K562 (cell line): ENCODE measurements around the gene NR0B2. TPM values are rescaled to one million over a fixed set of nuclear protein-coding genes. Genes with fewer than 3 reads are reported as not detected.

Experiments used
- ARHGAP35 ChIP-seq: fragments of 450-650 bp; IDR thresholded peaks from 2 replicates; pipeline ENCODE4 v1.6.1; 2018; ENCODE audit not compliant: partially characterized antibody
- ATF4 ChIP-seq: fragments of 450-650 bp; formaldehyde crosslinking; IDR thresholded peaks from 2 replicates; pipeline ENCODE4 v1.4.0; 2022; ENCODE audit warnings: mild to moderate bottlenecking, moderate library complexity
- BCOR ChIP-seq: fragments of 450-650 bp; IDR thresholded peaks from 2 replicates; pipeline ENCODE4 v1.6.1; 2016
- BHLHE40 ChIP-seq: IDR thresholded peaks from 2 replicates; pipeline ENCODE4 v1.6.1; 2011; ENCODE audit warnings: low read length, improper control_type of control experiment
- CEBPZ ChIP-seq: fragments of 150-350 bp; IDR thresholded peaks from 2 replicates; pipeline ENCODE4 v1.6.1; 2014; ENCODE audit warnings: low read depth, mild to moderate bottlenecking, low read length, borderline replicate concordance
- CREBBP ChIP-seq: IDR thresholded peaks from one replicate; pipeline ENCODE4 v1.6.1; 2012; ENCODE audit warnings: low read depth, mild to moderate bottlenecking, control low read depth, inconsistent platforms, low read length
- ETV5 ChIP-seq: sonication (generic); formaldehyde crosslinking; IDR thresholded peaks from 2 replicates; pipeline ENCODE4 v1.4.0; 2020; ENCODE audit warnings: low read depth, mild to moderate bottlenecking, missing genetic modification reagents
- KLF1 ChIP-seq: fragments of 450-650 bp; IDR thresholded peaks from 2 replicates; pipeline ENCODE4 v1.6.1; 2016; ENCODE audit warnings: missing genetic modification characterization, missing compliant biosample characterization
- LCOR ChIP-seq: sonication (generic); formaldehyde crosslinking; IDR thresholded peaks from 2 replicates; pipeline ENCODE4 v1.8.0; 2022; ENCODE audit warnings: mild to moderate bottlenecking, missing genetic modification reagents
- PYGO2 ChIP-seq: fragments of 450-650 bp; IDR thresholded peaks from 2 replicates; pipeline ENCODE4 v1.6.1; 2016; ENCODE audit warnings: mild to moderate bottlenecking, missing genetic modification characterization, moderate library complexity, missing compliant biosample characterization
- SP2 ChIP-seq: IDR thresholded peaks from 2 replicates; pipeline ENCODE4 v1.6.1; 2011; ENCODE audit warnings: mild to moderate bottlenecking, low read depth, low read length, moderate library complexity; ENCODE audit not compliant: poor library complexity, severe bottlenecking; ENCODE audit errors: extremely low read depth
- ZBTB17 ChIP-seq: fragments of 450-650 bp; formaldehyde crosslinking; IDR thresholded peaks from 2 replicates; pipeline ENCODE4 v1.4.0; 2020; ENCODE audit warnings: mild to moderate bottlenecking
- ZFP30 ChIP-seq: fragments of 250-450 bp; sonication (Bioruptor Pico); IDR thresholded peaks from 2 replicates; pipeline ENCODE4 v1.8.0; 2022; ENCODE audit warnings: moderate library complexity, mild to moderate bottlenecking, inconsistent platforms, borderline replicate concordance
- ZNF316 ChIP-seq: fragments of 450-650 bp; IDR thresholded peaks from 2 replicates; pipeline ENCODE4 v1.6.1; 2016
- ZNF318 ChIP-seq, 2 experiments: fragments of 450-650 bp; IDR thresholded peaks; 2 replicates each; pipeline ENCODE4 v1.6.1; 2016; ENCODE audit warnings: mild to moderate bottlenecking in 2 of 2, borderline replicate concordance in 1 of 2, low read depth in 1 of 2, moderate library complexity in 1 of 2
- polyA plus RNA-seq, 8 experiments: library from polyadenylated mRNA; depleted of rRNA in 4 of 8; stranded (reverse) in 5 of 8; unstranded in 3 of 8; fragments of >200 nt; fragmentation: Nextera tagmentation in 2 of 8; fragmentation: Illumina TruSeq in 1 of 8; extraction: Ambion mirVana in 2 of 8; extraction: Trizol in 1 of 8; gene quantifications; 2 replicates each; pipeline versions ENCODE4 v1.2.1 to v1.2.3, GENCODE V29; 2011 to 2014; ENCODE audit warnings: inconsistent platforms in 1 of 8, missing spikeins in 1 of 8
- total RNA-seq, 7 experiments: library from RNA; depleted of rRNA in 6 of 7; stranded (reverse); fragments of >200 nt in 6 of 7; fragmentation: Illumina TruSeq in 2 of 7; extraction: Trizol in 2 of 7; gene quantifications; 2 replicates each; pipeline versions ENCODE4 v1.2.1 to v1.2.3, GENCODE V29; 2011 to 2021; ENCODE audit warnings: low replicate concordance in 1 of 7

Gene NR0B2
- total and polyA plus RNA-seq, 9 of the 15 experiments (the other 6 are each of a cell fraction or from before 2014, with no cell fraction given), result not detected

- TF ChIP-seq BCOR (no peak), PYGO2 (tag) (no peak), ZFP30 (CRISPR knock-in tag) (no peak), ZBTB17 (CRISPR knock-in tag) (no peak), CEBPZ (no peak), ARHGAP35 (no peak), ZNF318 (IDR thresholded peaks at IDR 0.05; ENCODE audit: borderline replicate concordance in 1 of 2, low read depth in 1 of 2) (no peak), KLF1 (tag) (0 out of 2 replicates have a peak, but pooled peaks have one; percentile 17), CREBBP (no peak), ATF4 (CRISPR knock-in tag) (no peak), ZNF316 (no peak), SP2 (no peak), BHLHE40 (peak; percentile 56), LCOR (CRISPR knock-in tag) (no peak), ETV5 (no peak)
Observed at GRCh38 chr1:26959722-26960624, 46.2 kb upstream of the NR0B2 start, which contains the start of gene KDF1 (continued).
